GM10847 (cell line): ENCODE measurements around the gene ATOSB.

ENCODE experiments used
- POLR2A ChIP-seq: IDR thresholded peaks from 2 replicates; pipeline ENCODE4 v1.6.1; 2011; ENCODE audit not compliant: insufficient read length; ENCODE audit errors: extremely low read depth

ATOSB gene

DNA sequence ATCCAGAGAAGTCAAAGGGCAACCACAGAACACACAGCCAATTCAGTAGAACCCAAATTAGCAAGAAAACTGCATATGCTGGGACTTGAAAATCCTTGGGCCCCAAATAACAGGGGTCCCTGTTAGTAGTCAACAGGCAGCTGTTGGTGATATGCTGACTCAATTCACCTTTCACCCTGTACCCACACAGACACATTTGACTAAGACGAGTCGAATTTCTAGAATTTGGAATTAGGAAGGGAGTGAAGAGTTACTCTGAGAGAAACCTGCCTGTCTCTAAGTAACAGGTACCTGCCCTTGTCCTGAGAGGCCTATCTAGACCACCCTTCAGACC is 42.4 kb downstream of the ATOSB start:
- no peak for TF ChIP-seq POLR2A

DNA sequence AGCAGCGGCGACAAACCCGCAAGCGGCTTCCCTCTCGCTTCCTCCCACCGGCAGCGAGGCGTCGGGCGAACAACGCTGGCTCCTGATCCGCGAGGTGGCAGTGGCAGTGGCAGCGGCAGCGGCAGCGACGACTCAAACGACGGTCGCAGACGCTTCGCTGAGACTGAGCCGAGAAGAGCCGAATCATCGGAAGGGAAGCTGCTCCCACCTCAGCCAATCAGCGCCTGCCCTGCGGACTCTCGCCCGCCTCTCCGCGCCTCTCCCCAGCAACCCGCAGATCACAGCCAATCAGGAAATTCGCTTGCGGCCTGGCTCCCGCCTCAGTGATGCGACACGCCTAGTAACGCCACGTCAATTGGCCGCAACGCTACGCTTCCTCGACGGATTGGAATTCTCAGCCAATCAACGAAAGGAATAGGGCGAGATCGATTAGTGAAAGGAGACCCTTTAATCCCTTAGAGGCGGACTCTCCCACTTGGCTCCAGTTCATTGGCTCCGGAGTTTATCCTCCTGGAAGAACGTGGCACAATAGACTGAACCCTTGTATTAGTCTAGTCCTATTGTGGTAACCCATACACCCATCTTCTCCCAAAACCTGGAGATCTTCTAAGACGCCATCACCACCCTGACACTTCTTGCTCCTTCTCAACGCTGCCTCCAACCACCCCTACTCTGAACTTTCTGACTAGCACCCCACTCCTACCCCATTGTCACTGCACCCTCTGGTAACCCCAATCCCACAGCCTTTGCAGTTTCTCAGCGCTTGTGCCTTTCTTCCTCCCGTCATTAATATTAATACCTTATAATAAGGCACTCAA is 43.0 kb downstream of the ATOSB start, which contains the start of gene VCP:
TSS of gene VCP (minus strand) at position 165 of the 818 bp plus-strand sequence. CDS start 272 bp downstream, outside the sequence.
- peak; percentile 96 for TF ChIP-seq POLR2A

DNA sequence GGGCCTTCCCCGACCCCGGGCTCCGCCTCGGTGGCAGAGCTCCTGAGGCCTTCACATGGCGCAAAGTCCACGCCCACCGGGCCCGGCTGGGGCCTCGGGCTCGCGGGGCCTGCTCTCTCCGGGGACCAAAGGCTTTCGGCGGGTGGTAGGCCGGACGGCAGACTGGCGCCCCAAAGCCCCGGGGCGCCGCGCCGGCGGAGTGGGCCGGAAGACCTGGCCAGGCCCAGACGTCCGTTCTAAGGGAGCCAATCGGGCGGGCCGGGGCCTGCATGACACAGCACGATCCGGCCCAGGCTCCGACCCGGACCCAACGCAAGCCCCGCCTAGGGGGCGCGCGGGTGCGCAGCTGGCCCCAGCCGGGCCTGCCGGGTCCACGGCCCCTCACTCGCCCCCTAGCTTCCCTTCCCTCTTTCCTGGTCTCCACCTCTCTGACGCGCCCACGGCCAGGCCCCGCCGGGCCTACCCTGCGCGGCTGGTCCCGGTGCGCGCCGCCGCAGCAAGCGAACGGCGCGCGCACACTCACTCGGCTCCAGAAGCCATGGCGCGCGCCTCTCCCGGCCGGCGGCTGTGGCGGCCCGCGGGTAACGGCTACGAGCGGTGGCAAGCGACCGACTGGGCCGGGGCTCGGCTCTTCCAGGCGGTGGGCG is 43.7 kb downstream of the ATOSB start:
- TF ChIP-seq POLR2A = no peak

DNA sequence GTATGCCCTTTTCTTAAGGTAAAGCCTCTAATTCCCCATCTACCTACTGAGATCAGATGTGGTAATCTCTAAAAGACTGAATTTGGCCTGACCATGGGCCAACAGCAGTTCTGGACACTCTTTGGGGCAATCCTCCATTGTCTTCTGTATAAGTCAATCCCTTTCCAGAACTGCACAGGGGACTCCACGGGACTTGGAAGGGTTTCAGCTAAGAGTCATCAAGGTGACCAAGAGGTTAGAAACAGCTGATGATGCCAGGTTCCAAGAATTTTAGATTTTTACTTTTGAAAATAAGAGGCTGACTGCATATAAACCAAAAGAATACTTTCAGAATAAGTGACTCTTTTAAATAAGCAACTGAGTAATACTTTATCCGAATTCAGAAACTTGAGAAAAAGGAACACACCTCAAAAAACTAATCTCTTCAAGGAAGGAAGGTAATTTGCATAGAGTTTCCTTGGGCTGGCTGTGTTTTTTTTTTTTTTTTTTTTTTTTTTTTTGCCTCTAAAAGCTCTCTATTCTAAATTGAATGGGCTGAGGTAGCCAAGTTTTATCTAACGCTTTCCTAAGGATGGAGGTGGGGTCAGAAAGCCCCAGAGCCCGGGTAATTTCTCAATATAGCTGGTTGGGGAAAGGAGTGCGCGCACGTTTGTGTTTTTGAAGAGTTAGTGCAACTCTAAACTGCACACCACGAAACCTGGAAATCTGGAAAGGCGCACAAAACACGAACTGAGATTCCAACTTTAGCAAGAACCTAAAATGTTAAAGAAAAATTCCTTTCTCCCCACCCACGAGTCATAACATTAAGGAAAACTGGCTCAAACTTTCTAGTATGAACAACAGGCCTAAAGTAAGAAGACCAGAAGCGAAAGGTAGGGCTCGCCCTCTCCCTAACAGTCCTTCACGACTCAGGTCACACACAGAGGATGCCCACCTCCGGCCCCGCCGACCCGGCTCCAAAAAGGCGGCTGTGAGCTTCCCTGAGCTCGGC is 44.5 kb downstream of the ATOSB start:
- no peak for TF ChIP-seq POLR2A

DNA sequence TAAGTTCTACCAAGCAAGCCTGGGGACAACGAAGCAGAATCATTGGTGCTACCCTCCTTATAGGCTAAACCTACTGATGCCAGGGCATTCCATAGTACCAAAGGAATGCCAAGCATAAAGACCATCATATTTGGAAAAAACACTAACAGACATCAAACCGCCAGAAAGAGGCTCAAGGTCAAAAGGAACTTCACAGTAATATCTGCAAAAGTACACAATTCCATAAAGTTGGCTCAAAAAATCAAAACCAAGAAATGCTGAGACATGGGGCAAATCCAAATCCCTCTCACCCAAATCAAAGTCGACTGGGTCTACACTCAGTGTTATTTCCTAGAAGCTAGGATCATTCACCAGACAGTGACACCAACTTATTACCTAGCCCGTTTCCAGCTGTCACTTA is 46.6 kb downstream of the ATOSB start:
- TF ChIP-seq POLR2A = no peak

DNA sequence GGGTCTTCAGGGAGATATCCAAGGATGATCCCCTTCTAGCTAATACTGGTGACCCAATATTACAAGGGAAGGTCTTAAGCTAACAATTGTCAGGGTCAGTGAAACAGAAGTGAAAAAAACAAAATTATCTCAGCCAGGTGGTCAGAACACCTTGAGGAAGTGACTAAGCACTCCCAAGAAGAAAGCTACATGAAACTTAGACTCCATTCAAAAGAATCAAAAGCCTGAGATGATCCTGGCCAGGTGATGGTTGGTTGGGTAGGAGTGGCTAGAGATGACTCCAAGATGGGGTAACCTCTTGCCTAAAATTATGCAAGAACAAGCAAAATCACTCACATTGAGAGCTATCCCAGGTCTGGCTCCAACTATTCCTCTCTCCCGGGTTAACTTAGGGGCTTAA is 48.6 kb downstream of the ATOSB start:
- TF ChIP-seq POLR2A = no peak

DNA sequence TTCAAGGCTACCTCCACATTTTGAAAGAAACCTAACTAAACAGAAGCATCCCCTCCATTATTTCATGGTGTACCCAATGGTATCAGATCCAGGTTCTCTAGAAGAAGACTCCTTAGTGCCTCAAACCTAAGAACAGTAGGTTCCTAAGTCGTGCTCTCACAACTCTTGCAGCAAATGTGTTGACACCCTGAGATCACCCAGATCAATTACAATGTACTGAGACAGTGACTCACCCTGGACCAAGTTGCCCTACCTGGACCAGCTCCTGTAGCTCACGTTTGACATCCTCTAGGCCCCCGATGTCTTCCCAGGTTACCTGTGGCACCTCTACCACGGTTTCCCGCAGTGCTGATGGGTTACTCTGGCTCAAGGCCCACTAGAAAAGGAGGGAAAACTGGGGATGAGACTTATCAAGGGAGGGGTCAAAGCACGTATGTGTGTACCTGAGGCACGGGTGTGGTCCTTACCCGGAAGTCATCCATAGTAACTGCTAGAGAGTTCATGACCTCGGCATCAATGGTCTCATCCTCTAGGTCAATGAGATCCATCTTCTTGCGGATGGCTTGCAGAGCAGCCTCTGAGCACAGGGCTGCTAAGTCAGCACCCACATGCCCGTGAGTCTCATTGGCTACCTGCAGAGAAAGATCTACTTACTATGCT is 55.0 kb downstream of the ATOSB start:
- TF ChIP-seq POLR2A = no peak

DNA sequence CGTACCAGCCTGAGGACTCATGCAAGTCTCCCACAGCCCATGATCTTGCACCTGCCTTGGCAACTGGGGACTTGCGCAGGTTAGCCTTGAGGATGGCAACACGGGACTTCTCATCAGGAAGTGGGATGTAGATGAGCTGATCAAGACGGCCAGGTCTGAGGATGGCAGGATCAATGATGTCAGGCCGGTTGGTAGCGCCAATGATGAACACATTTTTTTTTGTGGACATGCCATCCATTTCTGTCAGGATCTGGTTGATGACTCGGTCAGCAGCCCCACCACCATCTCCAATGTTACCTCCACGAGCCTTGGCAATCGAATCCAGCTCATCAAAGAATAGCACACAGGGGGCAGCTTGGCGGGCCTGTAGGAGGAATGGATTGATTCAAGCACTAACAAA is 56.2 kb downstream of the ATOSB start:
- TF ChIP-seq POLR2A = no peak

DNA sequence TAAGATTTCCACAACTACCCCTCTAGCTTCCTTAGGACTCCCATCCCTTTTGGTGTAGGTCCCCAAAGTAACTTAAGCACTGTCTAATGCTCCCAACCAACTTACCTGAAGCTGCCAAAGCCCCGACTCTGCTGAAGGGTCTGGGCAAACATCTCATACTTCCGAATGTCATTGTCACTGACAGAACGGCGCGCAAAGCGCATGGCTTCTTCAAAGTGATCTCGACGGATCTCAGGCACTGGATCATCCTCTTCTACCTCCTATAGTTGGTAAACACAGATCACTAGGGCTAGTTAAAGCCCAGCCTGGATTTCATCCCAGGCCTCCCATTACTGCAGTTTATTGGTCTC is 58.4 kb downstream of the ATOSB start:
- TF ChIP-seq POLR2A = no peak

DNA sequence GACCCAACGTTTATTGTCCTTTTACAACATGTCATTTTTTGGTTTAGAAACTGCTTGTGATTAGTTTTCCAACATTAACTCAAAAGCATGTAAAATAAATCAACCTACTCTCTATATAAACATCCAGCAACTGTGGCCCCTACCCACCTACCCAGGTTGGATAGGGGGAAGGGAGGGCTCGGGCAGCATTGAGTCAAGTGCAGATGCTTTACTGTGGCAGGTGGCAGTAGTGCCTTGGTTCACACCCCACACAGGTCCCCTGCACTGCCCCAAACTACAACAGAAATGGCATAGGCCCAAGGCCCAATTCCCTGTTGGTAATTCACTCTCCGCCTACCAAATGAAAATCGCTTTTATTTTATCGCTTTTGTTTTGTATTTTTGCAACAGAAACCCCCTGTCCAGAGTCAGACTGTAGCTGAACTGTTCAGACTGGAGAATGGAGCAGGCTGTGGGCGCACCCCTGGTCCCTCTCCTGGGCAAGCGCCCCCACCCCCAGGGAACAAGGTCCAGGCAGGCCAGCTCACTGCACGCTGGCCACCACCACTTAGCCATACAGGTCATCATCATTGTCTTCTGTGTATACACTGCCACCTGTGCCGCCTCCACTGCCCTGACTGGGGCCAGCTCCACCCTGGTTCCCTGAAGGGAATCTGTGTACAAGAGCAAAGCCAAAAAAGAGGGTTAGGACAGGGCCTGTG is 58.9 kb downstream of the ATOSB start:
- no peak for TF ChIP-seq POLR2A

DNA sequence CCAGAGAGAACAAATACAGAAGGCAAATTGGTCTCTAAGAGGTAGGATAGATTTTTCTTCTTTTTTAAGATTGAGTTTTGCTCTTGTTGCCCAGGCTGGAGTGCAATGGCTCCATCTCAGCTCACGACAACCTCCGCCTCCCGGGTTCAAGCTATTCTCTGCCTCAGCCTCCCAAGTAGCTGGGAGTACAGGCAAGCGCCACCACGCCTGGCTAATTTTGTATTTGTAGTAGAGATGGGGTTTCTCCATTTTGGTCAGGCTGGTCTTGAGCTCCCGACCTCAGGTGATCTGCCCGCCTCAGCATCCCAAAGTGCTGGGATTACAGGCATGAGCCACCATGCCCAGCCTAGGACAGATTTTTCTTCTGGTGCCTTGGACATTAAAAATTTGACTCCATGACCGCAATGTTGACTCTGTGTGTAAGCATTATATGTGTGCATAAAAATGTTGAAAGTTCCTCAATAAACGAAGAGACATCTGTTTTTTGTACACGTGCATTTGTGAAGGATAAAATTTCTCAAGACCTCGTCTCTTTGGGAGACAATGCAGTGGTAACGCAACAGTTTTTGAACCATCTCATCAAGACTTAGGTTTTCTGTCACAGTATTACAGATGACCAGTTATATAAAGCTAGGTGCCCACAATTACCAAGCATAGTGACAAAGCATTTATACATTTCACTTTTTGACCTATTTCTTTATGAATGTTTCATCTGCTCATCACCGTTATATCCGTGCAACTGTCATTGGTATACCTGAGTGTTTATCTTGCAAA is 60.6 kb downstream of the ATOSB start:
- no peak for TF ChIP-seq POLR2A

DNA sequence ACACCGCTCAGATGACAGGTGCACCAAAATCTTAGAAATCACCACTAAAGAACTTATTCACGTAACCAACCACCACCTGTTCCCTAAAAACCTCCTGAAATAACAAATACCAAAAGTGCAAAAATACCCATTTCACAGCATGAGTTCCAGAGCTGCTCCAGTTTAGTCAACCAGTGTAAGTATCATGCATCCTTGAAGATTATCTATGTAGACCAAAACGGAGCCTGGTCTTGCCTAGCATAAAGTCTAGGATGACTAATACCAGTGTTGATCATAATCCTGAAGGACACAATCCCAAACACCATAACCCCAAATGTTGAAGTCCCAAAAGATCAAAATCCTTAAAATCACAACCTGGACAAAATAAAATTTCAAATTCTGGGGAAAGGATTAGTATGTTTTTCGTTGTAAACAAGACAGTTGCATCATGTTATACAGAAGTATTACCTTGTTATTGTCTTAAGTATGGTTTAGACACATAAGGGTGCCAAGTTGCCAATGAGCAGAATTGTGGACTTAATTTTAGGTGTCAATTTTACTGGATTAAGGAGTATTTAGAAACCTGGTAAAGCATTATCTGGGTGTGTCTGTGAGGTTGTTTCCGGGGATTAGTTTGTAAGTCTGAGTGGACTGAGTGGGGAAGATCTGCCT is 61.4 kb downstream of the ATOSB start:
- no peak for TF ChIP-seq POLR2A
